ENCODE data around the gene VAMP8.
"Not testable (repeated sequence)": the region's sequence is repeated elsewhere in the genome, so short reads cannot be mapped to it uniquely, and the experiment has no call there.

VAMP8 gene

GRCh38 chr2:85547089-85547858 lies 30.1 kb upstream of the VAMP8 start:
- DNase-seq (ENCODE audit: low read depth, low spot score), result no peak

GRCh38 chr2:85547859-85548607 lies 29.4 kb upstream of the VAMP8 start:
- DNase-seq (ENCODE audit: low read depth, low spot score), result no peak

GRCh38 chr2:85548608-85548900 lies 28.8 kb upstream of the VAMP8 start:
- DNase-seq (ENCODE audit: low read depth, low spot score), result no peak

- DNase-seq (ENCODE audit: low read depth, low spot score), result no peak
Measured at GRCh38 chr2:85549095-85549494, 28.3 kb upstream of the VAMP8 start.

GRCh38 chr2:85549826-85550225 lies 27.6 kb upstream of the VAMP8 start:
- peak; percentile 32 for DNase-seq (ENCODE audit: low read depth, low spot score)

GRCh38 chr2:85550486-85550885 lies 26.9 kb upstream of the VAMP8 start:
- no peak for DNase-seq (ENCODE audit: low read depth, low spot score)

GRCh38 chr2:85551698-85552678 lies 25.4 kb upstream of the VAMP8 start:
- DNase-seq (ENCODE audit: low read depth, low spot score), result peak; percentile 89

GRCh38 chr2:85553184-85553583 lies 24.2 kb upstream of the VAMP8 start:
- DNase-seq (ENCODE audit: low read depth, low spot score), result no peak

GRCh38 chr2:85554980-85555612 lies 22.3 kb upstream of the VAMP8 start:
- DNase-seq (ENCODE audit: low read depth, low spot score), result no peak

- DNase-seq (ENCODE audit: low read depth, low spot score), result no peak
Measured at GRCh38 chr2:85557130-85557529, 20.3 kb upstream of the VAMP8 start.

GRCh38 chr2:85558160-85558559 lies 19.2 kb upstream of the VAMP8 start:
- DNase-seq (ENCODE audit: low read depth, low spot score), result no peak

GRCh38 chr2:85560403-85560726 lies 17.0 kb upstream of the VAMP8 start:
- DNase-seq (ENCODE audit: low read depth, low spot score), result not testable (repeated sequence)

- DNase-seq (ENCODE audit: low read depth, low spot score), result no peak
Measured at GRCh38 chr2:85560812-85561279, 16.5 kb upstream of the VAMP8 start.

- DNase-seq (ENCODE audit: low read depth, low spot score), result peak; percentile 97
Measured at GRCh38 chr2:85561280-85562212, 15.8 kb upstream of the VAMP8 start, which contains the start of gene GGCX. TSS of gene GGCX (minus strand) at chr2:85561493. CDS start at chr2:85561428, 65 bp downstream.

- no peak for DNase-seq (ENCODE audit: low read depth, low spot score)
Measured at GRCh38 chr2:85564144-85564563, 13.2 kb upstream of the VAMP8 start.

- DNase-seq (ENCODE audit: low read depth, low spot score), result no peak
Measured at GRCh38 chr2:85566265-85566664, 11.1 kb upstream of the VAMP8 start.

- DNase-seq (ENCODE audit: low read depth, low spot score), result no peak
Measured at GRCh38 chr2:85575739-85576138, 1.6 kb upstream of the VAMP8 start.

GRCh38 chr2:85577063-85577385 lies 362 bp upstream of the VAMP8 start:
- DNase-seq (ENCODE audit: low read depth, low spot score), result no peak

GRCh38 chr2:85578243-85579180 lies 1.1 kb downstream of the VAMP8 start:
- peak; percentile 65 for DNase-seq (ENCODE audit: low read depth, low spot score)

Data from ELF-1 (cell line).